ENCODE measurements around the gene MTMR3. TPM values are rescaled to one million over a fixed set of nuclear protein-coding genes. Genes with fewer than 3 reads are reported as not detected.

The MTMR3 gene
- total RNA-seq, 3 donors from 2014 or later, result 57.0 to 90.0 (median 67.2) TPM

DNA sequence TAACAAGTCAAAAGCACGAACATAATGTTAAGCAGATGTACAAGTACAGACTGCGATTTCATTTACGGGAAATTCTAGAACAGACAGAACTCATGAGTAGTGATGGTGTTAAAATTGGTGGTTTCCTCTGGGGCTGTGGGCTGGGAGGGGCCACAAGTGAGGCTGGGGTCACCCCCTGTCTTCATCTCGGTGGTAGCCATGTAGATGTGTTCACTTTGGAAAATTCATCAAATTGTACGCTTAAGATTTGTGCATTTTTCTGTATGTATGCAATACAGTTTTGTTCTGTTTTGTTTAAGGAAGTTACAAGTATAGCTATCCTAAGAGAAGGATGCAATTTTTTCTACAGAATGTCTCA, 44.4 kb upstream of the MTMR3 start:
- DNase-seq (ENCODE audit: low spot score in 2 of 2), result no peak
- intact Hi-C loops (cut with DNase I; ENCODE audit: low total_unique reads), result no loop called here
- H3K36me3 ChIP-seq, result no peaks in the 10 kb centered on the region
- no peaks in the 10 kb centered on the region for H3K9me3 ChIP-seq
- no peaks in the 10 kb centered on the region for H3K27me3 ChIP-seq
- peak overlapping the region; percentile 88 to 93 (median 93) for H3K4me3 ChIP-seq
- TF ChIP-seq, protein P1, sequence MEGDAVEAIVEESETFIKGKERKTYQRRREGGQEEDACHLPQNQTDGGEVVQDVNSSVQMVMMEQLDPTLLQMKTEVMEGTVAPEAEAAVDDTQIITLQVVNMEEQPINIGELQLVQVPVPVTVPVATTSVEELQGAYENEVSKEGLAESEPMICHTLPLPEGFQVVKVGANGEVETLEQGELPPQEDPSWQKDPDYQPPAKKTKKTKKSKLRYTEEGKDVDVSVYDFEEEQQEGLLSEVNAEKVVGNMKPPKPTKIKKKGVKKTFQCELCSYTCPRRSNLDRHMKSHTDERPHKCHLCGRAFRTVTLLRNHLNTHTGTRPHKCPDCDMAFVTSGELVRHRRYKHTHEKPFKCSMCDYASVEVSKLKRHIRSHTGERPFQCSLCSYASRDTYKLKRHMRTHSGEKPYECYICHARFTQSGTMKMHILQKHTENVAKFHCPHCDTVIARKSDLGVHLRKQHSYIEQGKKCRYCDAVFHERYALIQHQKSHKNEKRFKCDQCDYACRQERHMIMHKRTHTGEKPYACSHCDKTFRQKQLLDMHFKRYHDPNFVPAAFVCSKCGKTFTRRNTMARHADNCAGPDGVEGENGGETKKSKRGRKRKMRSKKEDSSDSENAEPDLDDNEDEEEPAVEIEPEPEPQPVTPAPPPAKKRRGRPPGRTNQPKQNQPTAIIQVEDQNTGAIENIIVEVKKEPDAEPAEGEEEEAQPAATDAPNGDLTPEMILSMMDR (IDR thresholded peaks at IDR 0.05), result no peak
- no peak for TF ChIP-seq POLR2A (IDR thresholded peaks at IDR 0.05)
- no peak for TF ChIP-seq POLR2AphosphoS5 (IDR thresholded peaks at IDR 0.05)
- peak overlapping the region; percentile 86 to 87 for H3K27ac ChIP-seq
- H3K4me1 ChIP-seq, result peaks cover 0 to 9% of the 10 kb centered on the region in 2 donors

DNA sequence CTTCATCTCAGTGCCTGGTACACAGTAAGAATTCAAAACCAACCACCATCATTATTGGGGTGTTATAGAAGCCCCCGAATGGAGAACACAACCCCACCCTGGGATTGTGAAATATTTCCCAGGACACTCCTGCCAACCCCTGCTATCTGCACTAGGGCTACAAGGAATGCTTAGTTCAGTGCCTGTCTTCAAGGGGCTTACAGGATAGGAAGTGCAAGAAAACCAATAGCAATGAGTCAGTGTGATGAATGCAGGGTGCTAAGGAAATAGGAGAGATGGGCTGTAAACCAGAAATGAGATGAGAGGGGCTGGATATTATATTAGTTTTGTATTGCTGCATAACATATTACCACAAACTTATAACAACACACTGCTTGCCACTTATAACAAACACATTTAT, 43.9 kb upstream of the MTMR3 start:
- H3K4me1 ChIP-seq, result peaks cover 0 to 9% of the 10 kb centered on the region in 2 donors
- no peaks in the 10 kb centered on the region for H3K9me3 ChIP-seq
- H3K4me3 ChIP-seq, result no peak overlapping the region
- H3K27ac ChIP-seq, result peak overlapping the region in 1 of 2 donors; percentile 87
- TF ChIP-seq POLR2AphosphoS5 (IDR thresholded peaks at IDR 0.05) (no peak), POLR2A (IDR thresholded peaks at IDR 0.05) (no peak)
- TF ChIP-seq, protein P1 (IDR thresholded peaks at IDR 0.05), result no peak
- no peaks in the 10 kb centered on the region for H3K27me3 ChIP-seq
- no peak for DNase-seq (ENCODE audit: low spot score in 2 of 2)
- intact Hi-C loops (cut with DNase I; ENCODE audit: low total_unique reads), result no loop called here
- H3K36me3 ChIP-seq, result no peaks in the 10 kb centered on the region

DNA sequence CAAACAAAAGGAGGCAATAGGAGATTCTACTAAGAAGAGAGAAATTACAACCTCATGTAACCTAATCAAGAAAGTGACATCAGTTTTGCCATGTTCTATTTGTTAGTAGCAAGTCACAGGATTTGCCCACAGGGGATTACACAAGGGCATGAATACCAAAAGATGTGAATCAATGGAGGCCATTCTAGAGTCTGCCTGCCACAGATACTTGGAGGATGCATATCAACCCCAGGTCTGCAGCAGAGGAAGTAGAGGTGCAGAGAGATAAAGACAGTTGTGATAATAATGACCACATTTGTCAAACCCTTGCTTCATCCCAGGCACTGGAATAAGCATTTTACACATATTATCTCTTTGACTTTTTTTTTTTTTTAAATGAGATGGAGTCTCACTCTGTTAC, 42.5 kb upstream of the MTMR3 start:
- Histone ChIP-seq H3K4me1 (peaks cover 0 to 9% of the 10 kb centered on the region in 2 donors), H3K4me3 (no peak overlapping the region), H3K9me3 (no peaks in the 10 kb centered on the region), H3K27me3 (no peaks in the 10 kb centered on the region), H3K27ac (no peak overlapping the region), H3K36me3 (no peaks in the 10 kb centered on the region)
- intact Hi-C loops (cut with DNase I; ENCODE audit: low total_unique reads), result no loop called here
- no peak for DNase-seq (ENCODE audit: low spot score in 2 of 2)
- TF ChIP-seq, protein P1 (IDR thresholded peaks at IDR 0.05), result no peak
- no peak for TF ChIP-seq POLR2AphosphoS5 (IDR thresholded peaks at IDR 0.05)
- no peak for TF ChIP-seq POLR2A (IDR thresholded peaks at IDR 0.05)

DNA sequence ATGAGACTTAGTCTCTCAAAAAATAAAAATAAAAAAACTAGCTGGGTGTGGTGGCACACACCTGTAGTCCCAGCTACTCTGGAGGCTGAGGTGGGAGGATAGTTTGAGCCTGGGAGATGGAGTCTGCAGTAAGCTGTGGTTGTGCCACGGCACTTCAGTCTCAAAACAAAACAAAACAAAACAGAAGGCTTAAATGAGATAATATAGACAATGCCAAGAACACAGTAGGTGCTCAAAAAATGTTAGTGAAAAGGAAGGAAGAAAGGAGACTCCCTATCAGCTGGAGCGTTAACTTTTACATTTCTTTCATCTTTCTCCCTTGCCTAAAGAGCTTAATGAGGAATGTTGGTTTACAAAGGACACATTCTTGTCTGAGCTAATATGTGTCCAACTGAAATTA, 40.8 kb upstream of the MTMR3 start:
- Histone ChIP-seq H3K27me3 (no peaks in the 10 kb centered on the region), H3K4me3 (no peak overlapping the region), H3K4me1 (peaks cover 0 to 5% of the 10 kb centered on the region in 2 donors), H3K36me3 (no peaks in the 10 kb centered on the region), H3K27ac (peak overlapping the region; percentile 10 to 35), H3K9me3 (peaks cover 0 to 6% of the 10 kb centered on the region in 2 donors)
- no peak for DNase-seq (ENCODE audit: low spot score in 2 of 2)
- intact Hi-C loops (cut with DNase I; ENCODE audit: low total_unique reads), result no loop called here
- no peak for TF ChIP-seq POLR2A (IDR thresholded peaks at IDR 0.05)
- no peak for TF ChIP-seq POLR2AphosphoS5 (IDR thresholded peaks at IDR 0.05)
- TF ChIP-seq, protein P1 (IDR thresholded peaks at IDR 0.05), result no peak

DNA sequence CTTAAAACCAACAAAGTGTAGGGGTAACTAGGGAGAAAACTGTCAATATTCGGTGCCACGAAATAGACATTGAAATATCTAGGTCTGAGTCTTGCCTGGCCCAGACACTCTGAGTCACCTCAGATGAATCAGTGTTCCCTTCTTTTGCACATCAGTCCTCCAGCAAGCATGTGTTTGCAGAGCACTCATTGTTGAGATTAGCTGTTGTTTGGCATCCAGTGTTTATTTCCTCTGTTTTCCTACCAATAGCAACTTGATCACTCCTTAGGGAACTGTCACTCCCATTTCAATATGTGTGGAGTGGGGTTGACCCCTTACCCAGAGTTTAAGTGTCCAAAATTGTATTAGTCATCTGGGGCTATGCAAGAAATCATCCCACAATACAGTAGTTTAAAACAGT, 40.2 kb upstream of the MTMR3 start:
- intact Hi-C loops (cut with DNase I; ENCODE audit: low total_unique reads), result no loop called here
- H3K27me3 ChIP-seq, result no peaks in the 10 kb centered on the region
- H3K9me3 ChIP-seq, result peaks cover 0 to 6% of the 10 kb centered on the region in 2 donors
- no peak overlapping the region for H3K4me3 ChIP-seq
- H3K27ac ChIP-seq, result peak overlapping the region in 1 of 2 donors; percentile 84
- no peak for DNase-seq (ENCODE audit: low spot score in 2 of 2)
- no peaks in the 10 kb centered on the region for H3K36me3 ChIP-seq
- TF ChIP-seq POLR2AphosphoS5 (IDR thresholded peaks at IDR 0.05) (no peak), POLR2A (IDR thresholded peaks at IDR 0.05) (no peak)
- TF ChIP-seq, protein P1 (IDR thresholded peaks at IDR 0.05), result no peak
- H3K4me1 ChIP-seq, result no peaks in the 10 kb centered on the region

All from breast epithelium (tissue), 4 donors.